Vagina (tissue), 2 donors: Measurements from ENCODE around the gene SH2D7.

Experiments
- POLR2A ChIP-seq, 2 donors: fragments of 450-650 bp; IDR thresholded peaks; one replicate each; pipeline ENCODE4 v1.6.1; 2017; ENCODE audit warnings: antibody characterized with exemption in 2 of 2, mild to moderate bottlenecking in 2 of 2, moderate library complexity in 2 of 2
- TF ChIP-seq, protein P1 (sequence below), 3 experiments: fragments of 450-650 bp in 2 of 3; fragments of 200-600 bp in 1 of 3; sonication (generic) in 1 of 3; IDR thresholded peaks; one replicate each; pipeline ENCODE4 v1.5.1; 2017 to 2019; ENCODE audit warnings: antibody characterized with exemption in 3 of 3, mild to moderate bottlenecking in 2 of 3, moderate library complexity in 2 of 3

DNA sequence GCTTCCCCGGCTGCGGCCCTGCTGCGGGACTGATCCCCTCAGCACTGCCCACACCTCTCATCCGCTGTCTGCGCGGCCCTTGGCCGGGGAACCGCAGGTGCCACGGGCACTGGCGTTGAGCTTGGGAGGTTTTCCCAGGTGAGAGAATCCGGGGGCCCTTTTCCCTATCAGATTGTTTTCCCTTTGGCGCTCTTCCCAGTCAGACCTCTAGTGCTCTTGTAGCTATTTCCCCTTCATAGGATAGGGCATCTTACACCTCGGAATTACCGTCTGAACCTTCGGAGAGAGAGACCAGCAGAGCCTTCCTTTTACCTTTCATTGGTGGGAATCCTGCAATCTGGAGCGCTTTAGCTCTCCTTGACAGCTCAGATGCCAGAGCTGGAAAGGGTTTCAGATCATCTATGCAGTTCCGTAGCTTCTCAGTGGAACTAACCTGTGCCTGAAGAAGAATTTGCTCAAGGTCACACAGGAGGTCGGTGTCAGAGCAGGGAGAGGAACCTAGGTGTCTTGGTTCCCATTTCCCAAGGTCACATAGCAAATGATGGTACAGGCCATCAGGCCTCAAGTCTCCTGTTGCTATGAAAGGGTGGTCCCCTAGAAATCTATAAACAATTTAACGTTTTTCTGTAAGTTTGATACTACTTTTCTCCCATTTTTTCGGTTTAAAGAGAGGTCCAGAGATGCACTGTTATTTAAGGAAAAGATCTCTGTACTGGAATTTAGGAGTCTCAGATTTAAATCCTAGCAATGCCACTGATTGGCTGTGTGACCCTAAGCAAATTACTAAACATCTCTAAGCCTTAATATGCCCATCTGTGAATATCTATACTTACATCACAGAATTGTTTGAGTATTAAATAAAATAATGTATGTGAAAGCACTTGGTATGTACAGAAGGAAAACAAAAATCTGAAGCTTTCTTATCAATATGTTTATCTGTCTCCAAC lies 57.7 kb downstream of the SH2D7 start:
- TF ChIP-seq, protein P1, sequence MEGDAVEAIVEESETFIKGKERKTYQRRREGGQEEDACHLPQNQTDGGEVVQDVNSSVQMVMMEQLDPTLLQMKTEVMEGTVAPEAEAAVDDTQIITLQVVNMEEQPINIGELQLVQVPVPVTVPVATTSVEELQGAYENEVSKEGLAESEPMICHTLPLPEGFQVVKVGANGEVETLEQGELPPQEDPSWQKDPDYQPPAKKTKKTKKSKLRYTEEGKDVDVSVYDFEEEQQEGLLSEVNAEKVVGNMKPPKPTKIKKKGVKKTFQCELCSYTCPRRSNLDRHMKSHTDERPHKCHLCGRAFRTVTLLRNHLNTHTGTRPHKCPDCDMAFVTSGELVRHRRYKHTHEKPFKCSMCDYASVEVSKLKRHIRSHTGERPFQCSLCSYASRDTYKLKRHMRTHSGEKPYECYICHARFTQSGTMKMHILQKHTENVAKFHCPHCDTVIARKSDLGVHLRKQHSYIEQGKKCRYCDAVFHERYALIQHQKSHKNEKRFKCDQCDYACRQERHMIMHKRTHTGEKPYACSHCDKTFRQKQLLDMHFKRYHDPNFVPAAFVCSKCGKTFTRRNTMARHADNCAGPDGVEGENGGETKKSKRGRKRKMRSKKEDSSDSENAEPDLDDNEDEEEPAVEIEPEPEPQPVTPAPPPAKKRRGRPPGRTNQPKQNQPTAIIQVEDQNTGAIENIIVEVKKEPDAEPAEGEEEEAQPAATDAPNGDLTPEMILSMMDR (IDR thresholded peaks at IDR 0.05): no peak
- no peak for TF ChIP-seq POLR2A (IDR thresholded peaks at IDR 0.05)
